GM12874 (cell line): ENCODE measurements around the gene ABHD16B.

Experiments
- TF ChIP-seq, protein P1 (sequence below): IDR thresholded peaks from 2 replicates; pipeline ENCODE4 v1.5.1; 2011; ENCODE audit warnings: low read depth, mild to moderate bottlenecking, control low read depth, low read length, moderate library complexity; ENCODE audit not compliant: insufficient read depth

The ABHD16B gene

DNA sequence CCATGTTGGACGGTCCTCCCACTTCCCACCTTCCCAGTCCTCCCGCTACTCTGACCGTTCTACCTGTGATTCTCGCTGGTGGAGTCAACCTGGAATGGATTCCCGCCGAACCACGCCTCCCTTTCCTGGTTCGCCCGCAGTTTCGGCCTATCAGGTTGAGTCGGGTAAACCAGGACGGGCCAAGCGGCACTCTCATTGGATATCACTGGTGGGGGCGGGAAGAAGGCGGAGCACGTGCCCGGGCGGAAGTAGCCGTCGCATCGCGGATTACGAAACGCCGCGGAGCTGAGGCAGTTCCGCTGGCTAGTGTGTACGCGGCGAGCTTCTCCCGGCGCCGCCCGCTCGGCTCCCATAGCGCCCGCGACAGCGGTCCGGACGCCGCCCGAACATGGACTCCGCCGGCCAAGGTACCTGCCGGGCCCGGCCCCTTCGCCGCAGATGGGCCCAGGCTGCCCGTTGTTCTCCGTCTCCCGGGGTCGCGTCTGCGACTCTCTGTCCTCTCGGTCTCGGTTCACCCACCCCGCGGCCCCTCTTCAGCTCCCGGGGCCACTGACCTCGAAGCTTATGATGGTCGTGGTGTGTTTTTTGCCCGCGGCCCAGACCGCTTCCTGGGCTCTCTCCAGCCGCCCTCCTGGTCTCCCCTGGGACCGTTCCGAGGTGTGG, 3.8 kb downstream of the ABHD16B start, which contains the start of gene TPD52L2:
TSS of gene TPD52L2 (plus strand) at position 293 of the 663 bp plus-strand sequence. CDS start at position 389, 96 bp downstream.
- TF ChIP-seq, protein P1, sequence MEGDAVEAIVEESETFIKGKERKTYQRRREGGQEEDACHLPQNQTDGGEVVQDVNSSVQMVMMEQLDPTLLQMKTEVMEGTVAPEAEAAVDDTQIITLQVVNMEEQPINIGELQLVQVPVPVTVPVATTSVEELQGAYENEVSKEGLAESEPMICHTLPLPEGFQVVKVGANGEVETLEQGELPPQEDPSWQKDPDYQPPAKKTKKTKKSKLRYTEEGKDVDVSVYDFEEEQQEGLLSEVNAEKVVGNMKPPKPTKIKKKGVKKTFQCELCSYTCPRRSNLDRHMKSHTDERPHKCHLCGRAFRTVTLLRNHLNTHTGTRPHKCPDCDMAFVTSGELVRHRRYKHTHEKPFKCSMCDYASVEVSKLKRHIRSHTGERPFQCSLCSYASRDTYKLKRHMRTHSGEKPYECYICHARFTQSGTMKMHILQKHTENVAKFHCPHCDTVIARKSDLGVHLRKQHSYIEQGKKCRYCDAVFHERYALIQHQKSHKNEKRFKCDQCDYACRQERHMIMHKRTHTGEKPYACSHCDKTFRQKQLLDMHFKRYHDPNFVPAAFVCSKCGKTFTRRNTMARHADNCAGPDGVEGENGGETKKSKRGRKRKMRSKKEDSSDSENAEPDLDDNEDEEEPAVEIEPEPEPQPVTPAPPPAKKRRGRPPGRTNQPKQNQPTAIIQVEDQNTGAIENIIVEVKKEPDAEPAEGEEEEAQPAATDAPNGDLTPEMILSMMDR: no peak

DNA sequence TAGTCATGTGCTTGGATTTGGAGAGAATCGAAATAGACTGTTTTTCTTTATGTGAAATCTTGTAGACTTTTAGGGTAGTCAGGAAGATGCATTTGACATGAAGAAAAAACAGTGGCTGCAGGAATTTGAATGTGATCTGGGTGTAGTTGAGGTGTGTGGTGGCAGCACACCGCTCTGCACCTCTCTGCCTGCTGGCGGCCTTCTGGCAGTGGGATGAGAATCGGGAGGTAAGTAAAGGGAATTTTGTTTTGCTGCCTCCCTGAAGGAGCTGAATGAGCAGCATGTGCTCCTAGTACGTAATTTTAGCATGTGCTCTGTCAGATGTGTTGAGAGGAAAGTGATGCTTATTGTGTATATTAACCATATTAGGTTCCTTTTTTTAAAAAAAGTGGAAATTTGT, 7.0 kb downstream of the ABHD16B start:
- TF ChIP-seq, protein P1: no peak

DNA sequence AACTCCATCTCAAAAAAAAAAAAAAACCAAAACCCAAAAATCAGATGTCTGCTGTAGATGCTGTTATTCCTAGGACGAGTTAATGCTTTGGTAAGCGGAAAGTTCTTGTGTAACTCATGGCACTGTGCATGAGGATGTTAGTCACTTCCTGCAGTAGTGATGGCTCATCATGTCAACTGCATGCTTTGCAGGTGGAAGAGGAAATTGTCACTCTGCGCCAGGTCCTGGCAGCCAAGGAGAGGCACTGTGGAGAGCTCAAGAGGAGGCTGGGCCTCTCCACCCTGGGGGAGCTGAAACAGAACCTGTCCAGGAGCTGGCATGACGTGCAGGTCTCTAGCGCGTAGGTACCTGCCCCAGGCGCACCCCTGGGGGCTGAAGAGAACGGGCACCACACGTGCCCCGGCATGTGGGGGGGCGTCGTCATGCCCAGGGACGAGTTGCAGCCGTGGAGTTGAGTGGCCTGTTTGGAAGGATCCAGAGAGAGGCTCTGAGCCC, 12.2 kb downstream of the ABHD16B start:
- TF ChIP-seq, protein P1: no peak

DNA sequence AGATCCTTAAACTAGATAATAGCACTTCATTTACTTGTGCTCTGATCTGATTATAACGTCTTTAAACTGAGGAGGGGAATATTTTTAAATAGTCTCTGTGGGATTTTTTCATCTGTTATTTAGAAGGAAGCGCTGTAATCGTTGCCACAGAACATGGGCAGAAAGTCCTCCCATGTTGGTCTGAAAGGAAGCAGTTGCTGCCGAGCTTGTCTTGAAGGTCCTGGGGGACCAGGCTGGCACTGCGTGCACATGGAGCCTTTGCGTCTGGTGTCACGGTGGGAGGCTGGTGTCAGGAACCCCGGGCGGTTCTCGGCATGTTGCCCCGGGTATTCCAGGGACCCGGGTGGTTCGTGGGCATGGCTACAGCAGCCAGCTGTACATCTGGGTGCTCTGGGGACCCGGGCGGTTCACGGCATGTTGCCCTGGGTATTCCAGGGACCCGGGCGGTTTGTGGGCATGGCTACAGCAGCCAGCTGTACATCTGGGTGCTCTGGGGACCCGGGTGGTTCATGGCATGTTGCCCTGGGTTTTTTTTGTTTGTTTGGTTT, 15.3 kb downstream of the ABHD16B start:
- TF ChIP-seq, protein P1: no peak

DNA sequence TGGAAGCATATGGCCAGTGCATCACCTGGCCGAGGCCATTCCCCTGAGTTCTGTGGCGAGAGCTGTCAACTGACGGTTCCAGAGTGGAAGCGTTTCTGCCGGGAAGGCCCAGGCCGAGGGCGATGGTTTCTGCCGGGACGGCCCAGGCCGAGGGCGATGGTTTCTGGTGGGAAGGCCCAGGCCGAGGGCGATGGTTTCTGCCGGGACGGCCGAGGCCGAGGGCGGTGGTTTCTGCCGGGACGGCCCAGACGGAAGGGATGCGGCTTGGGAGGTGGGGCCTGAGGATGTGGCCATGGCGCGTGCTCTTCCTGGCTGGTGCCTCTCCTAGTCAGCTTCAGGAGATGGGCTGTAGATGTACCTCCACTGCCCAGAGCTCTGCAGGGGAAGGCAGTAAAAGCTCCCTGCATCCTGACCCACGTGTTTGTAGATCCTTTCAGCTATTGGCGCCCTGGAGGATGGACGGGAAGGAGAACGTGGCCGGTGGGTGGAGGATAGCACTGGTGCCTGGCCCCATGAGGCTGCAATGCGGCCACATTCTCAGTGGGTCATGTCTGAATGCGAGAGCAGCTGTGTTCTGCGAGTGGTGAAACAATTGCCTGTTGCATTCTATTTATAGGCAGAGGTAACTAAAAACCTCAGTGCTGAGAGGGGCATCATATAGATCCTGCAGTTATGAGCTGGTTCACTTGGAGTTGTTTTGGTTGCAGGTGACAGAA, 16.6 kb downstream of the ABHD16B start:
- TF ChIP-seq, protein P1: no peak

DNA sequence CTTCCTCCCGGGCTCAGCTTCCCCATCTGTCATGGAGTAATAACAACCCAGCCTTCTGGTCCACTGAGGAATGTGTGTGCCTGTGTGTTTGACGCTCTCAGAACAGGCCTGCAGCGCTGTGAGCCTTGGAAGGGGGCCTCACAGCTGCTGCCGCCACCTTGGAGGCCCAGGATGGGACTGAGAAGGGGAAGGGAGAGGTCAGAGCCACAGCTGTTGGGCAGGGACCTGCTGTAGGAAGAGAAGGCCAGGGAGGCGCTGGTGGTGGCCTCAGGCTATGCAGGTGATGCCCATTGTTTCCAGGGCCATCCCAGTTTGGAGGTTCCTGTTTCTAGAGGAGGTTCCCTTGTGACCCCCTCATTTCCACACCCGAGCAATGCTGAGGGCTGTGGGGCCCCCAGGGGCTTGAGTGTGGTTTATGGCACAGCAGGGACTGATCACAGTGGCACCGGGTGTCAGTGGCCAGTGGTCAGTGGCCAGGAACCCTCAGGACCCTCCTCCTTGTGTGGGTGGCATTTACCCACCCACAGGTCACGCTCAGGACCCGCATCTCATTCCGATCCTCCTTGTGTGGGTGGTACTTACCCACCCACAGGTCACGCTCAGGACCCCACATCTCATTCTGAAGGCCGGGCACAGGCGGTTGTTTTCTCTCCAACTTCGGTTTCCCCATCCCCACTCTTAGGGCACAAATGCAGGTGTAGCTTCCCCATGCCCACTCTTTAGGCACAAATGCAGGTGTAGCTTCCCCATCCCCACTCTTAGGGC, 17.8 kb downstream of the ABHD16B start:
- TF ChIP-seq, protein P1: no peak
